NCI-H524 treated with DMSO at 0.1 percent for 48 hours (cell line): ENCODE data around the gene CRPPA.
"Not testable (repeated sequence)": the region's sequence is repeated elsewhere in the genome, so short reads cannot be mapped to it uniquely, and the experiment has no call there.

Experiments
- DNase-seq: peaks from one replicate; lab custom pipeline; 2025; lab: John Stamatoyannopoulos, UW

CRPPA gene

GRCh38 chr7:16397501-16398145, 23.7 kb downstream of the CRPPA start:
- no peak for DNase-seq

GRCh38 chr7:16396766-16397500, 24.4 kb downstream of the CRPPA start:
- DNase-seq = no peak

GRCh38 chr7:16395121-16395520, 26.2 kb downstream of the CRPPA start:
- no peak for DNase-seq

GRCh38 chr7:16393862-16394422, 27.4 kb downstream of the CRPPA start:
- no peak for DNase-seq

- no peak for DNase-seq
Measured at GRCh38 chr7:16392990-16393523, 28.3 kb downstream of the CRPPA start.

- DNase-seq = not testable (repeated sequence)
Measured at GRCh38 chr7:16383786-16384185, 37.6 kb downstream of the CRPPA start.

- not testable (repeated sequence) for DNase-seq
Measured at GRCh38 chr7:16383103-16383502, 38.2 kb downstream of the CRPPA start.
